SK-N-SH (cell line): ENCODE results near the gene PLCL2. TPM values are rescaled to one million over a fixed set of nuclear protein-coding genes. Genes with fewer than 3 reads are reported as not detected.

Experiments
- CTCF ChIA-PET: fragments of 300-600, 350-600 bp; formaldehyde crosslinking; extraction: SDS; loops from one replicate; lab custom pipeline; 2021; lab: Yijun Ruan, JAX
- POLR2A ChIA-PET: fragments of 350-600 bp; sonication (Branson Sonifier 250); formaldehyde crosslinking; extraction: SDS; loops from one replicate; lab custom pipeline; 2020; ENCODE audit warnings: antibody characterized with exemption, inconsistent platforms; lab: Yijun Ruan, JAX
- DNase-seq: peaks from one replicate; pipeline ENCODE4 v3.0.0; 2012
- H2AFZ ChIP-seq: fragments of 200-600 bp; sonication (generic); 2 replicates; pipeline ENCODE4 v1.8.1; 2016; ENCODE audit warnings: antibody characterized with exemption, mild to moderate bottlenecking, low read depth
- H3F3A ChIP-seq: fragments of 200-600 bp; sonication (generic); replicated peaks from 2 replicates; pipeline ENCODE3; 2016; ENCODE audit warnings: antibody characterized with exemption, mild to moderate bottlenecking; ENCODE audit not compliant: insufficient read depth
- H3K27ac ChIP-seq, 2 experiments: fragments of 200-500 bp in 1 of 2; fragments of 200-600 bp in 1 of 2; sonication (Bioruptor generic) in 1 of 2; sonication (generic), shearing (Covaris generic) in 1 of 2; 2 replicates each; pipeline versions ENCODE4 v1.5.1 to v1.6.1; 2014 to 2016; ENCODE audit warnings: low read depth in 2 of 2, inconsistent platforms in 1 of 2, low read length in 1 of 2, mild to moderate bottlenecking in 1 of 2, mixed read lengths in 1 of 2
- H3K27me3 ChIP-seq: fragments of 200-600 bp; sonication (generic), shearing (Covaris generic); 2 replicates; pipeline ENCODE4 v1.6.1; 2016; ENCODE audit warnings: mixed run types; ENCODE audit not compliant: insufficient read depth
- H3K36me3 ChIP-seq, 2 experiments: fragments of 200-500 bp in 1 of 2; fragments of 200-600 bp in 1 of 2; sonication (Bioruptor generic) in 1 of 2; sonication (generic) in 1 of 2; replicated peaks in 1 of 2; 2 replicates each; pipeline versions ENCODE3 to v1.5.1; 2014 to 2016; ENCODE audit warnings: low read length in 1 of 2, mild to moderate bottlenecking in 1 of 2; ENCODE audit not compliant: insufficient read depth in 2 of 2, control insufficient read depth in 1 of 2
- H3K4me1 ChIP-seq, 2 experiments: fragments of 200-500 bp in 1 of 2; fragments of 200-600 bp in 1 of 2; sonication (Bioruptor generic) in 1 of 2; sonication (generic), shearing (Covaris generic) in 1 of 2; 2 replicates each; pipeline versions ENCODE4 v1.5.1 to v1.6.1; 2014 to 2016; ENCODE audit warnings: low read depth in 1 of 2, low read length in 1 of 2, mixed run types in 1 of 2; ENCODE audit not compliant: insufficient read depth in 2 of 2, control insufficient read depth in 1 of 2
- H3K4me2 ChIP-seq: fragments of 200-600 bp; sonication (generic), shearing (Covaris generic); 2 replicates; pipeline ENCODE4 v1.6.1; 2017; ENCODE audit warnings: mixed run types
- H3K4me3 ChIP-seq, 2 experiments: fragments of 200-500 bp in 1 of 2; fragments of 200-600 bp in 1 of 2; sonication (Bioruptor generic) in 1 of 2; sonication (generic), shearing (Covaris generic) in 1 of 2; 2 replicates each; pipeline versions ENCODE4 v1.5.1 to v1.8.1; 2014 to 2016; ENCODE audit warnings: low read depth in 2 of 2, inconsistent platforms in 1 of 2, low read length in 1 of 2, mild to moderate bottlenecking in 1 of 2, mixed read lengths in 1 of 2, moderate library complexity in 1 of 2
- H3K79me2 ChIP-seq: fragments of 200-600 bp; sonication (generic); 2 replicates; pipeline ENCODE4 v1.8.1; 2017; ENCODE audit warnings: mild to moderate bottlenecking; ENCODE audit not compliant: insufficient read depth
- H3K9ac ChIP-seq: fragments of 200-600 bp; sonication (generic); 2 replicates; pipeline ENCODE4 v1.6.1; 2017; ENCODE audit warnings: mixed run types
- H3K9me2 ChIP-seq: fragments of 200-600 bp; sonication (generic); 2 replicates; pipeline ENCODE4 v1.6.1; 2017; ENCODE audit warnings: mixed run types
- H3K9me3 ChIP-seq: fragments of 200-600 bp; sonication (generic); 2 replicates; pipeline ENCODE4 v1.6.1; 2017; ENCODE audit warnings: mixed run types, mild to moderate bottlenecking, moderate library complexity
- H4K20me1 ChIP-seq: fragments of 200-600 bp; sonication (generic); 2 replicates; pipeline ENCODE4 v1.6.1; 2017; ENCODE audit warnings: mild to moderate bottlenecking, mixed run types; ENCODE audit not compliant: insufficient read depth
- ELF1 ChIP-seq: IDR thresholded peaks from 2 replicates; pipeline ENCODE4 v1.4.0; 2012
- EZH2phosphoT487 ChIP-seq: fragments of 200-600 bp; sonication (generic); IDR thresholded peaks from 2 replicates; pipeline ENCODE4 v1.6.1; 2017; ENCODE audit warnings: low read depth, mixed run types, mild to moderate bottlenecking, antibody characterized with exemption, moderate library complexity, borderline replicate concordance
- FOSL2 ChIP-seq: IDR thresholded peaks from 2 replicates; pipeline ENCODE4 v1.4.0; 2012; ENCODE audit warnings: low read depth, mild to moderate bottlenecking, moderate library complexity, borderline replicate concordance
- FOXJ3 ChIP-seq: sonication (generic); formaldehyde crosslinking; IDR thresholded peaks from 2 replicates; pipeline ENCODE4 v1.5.1; 2020; ENCODE audit warnings: mild to moderate bottlenecking, missing genetic modification reagents
- FOXM1 ChIP-seq: IDR thresholded peaks from 2 replicates; pipeline ENCODE4 v1.4.0; 2012; ENCODE audit warnings: low read depth, mild to moderate bottlenecking
- GATA2 ChIP-seq: sonication (generic); formaldehyde crosslinking; IDR thresholded peaks from 2 replicates; pipeline ENCODE4 v1.5.0; 2020; ENCODE audit warnings: mild to moderate bottlenecking, missing genetic modification reagents
- NFIC ChIP-seq: IDR thresholded peaks from 2 replicates; pipeline ENCODE4 v1.4.0; 2012; ENCODE audit warnings: borderline replicate concordance
- POLR2AphosphoS5 ChIP-seq: IDR thresholded peaks from 2 replicates; pipeline ENCODE4 v1.6.1; 2012; ENCODE audit warnings: low read depth, low read length
- RAD21 ChIP-seq: IDR thresholded peaks from 2 replicates; pipeline ENCODE4 v1.6.1; 2012; ENCODE audit warnings: mild to moderate bottlenecking, low read length
- RFX5 ChIP-seq: IDR thresholded peaks from 2 replicates; pipeline ENCODE4 v1.6.1; 2012; ENCODE audit warnings: mild to moderate bottlenecking, improper control_type of control experiment, low read length
- RXRA ChIP-seq: IDR thresholded peaks from 2 replicates; pipeline ENCODE4 v1.4.0; 2012; ENCODE audit warnings: low read depth, mild to moderate bottlenecking, borderline replicate concordance
- SIN3A ChIP-seq: IDR thresholded peaks from 2 replicates; pipeline ENCODE4 v1.6.1; 2012; ENCODE audit warnings: low read depth, mild to moderate bottlenecking, low read length, moderate library complexity, borderline replicate concordance
- SMC3 ChIP-seq: IDR thresholded peaks from 2 replicates; pipeline ENCODE4 v1.6.1; 2012; ENCODE audit warnings: low read depth, low read length, improper control_type of control experiment
- TAF1 ChIP-seq: IDR thresholded peaks from 2 replicates; pipeline ENCODE4 v1.6.1; 2012; ENCODE audit warnings: low read depth, mild to moderate bottlenecking, low read length, moderate library complexity, borderline replicate concordance
- TEAD4 ChIP-seq: IDR thresholded peaks from 2 replicates; pipeline ENCODE4 v1.4.0; 2012; ENCODE audit warnings: mild to moderate bottlenecking, borderline replicate concordance; ENCODE audit not compliant: insufficient read depth
- YY1 ChIP-seq: IDR thresholded peaks from 2 replicates; pipeline ENCODE4 v1.4.0; 2012; ENCODE audit warnings: low read depth, mild to moderate bottlenecking
- WGBS: methylation state at CpG from one replicate; pipeline ENCODE4 v1.1.6; 2017; ENCODE audit warnings: low lambda C conversion rate; 5-methylcytosine and 5-hydroxymethylcytosine counted together
- polyA plus RNA-seq, 3 experiments: library from polyadenylated mRNA; depleted of rRNA; stranded (reverse); fragments of >200 nt; gene quantifications; 2 replicates each; pipeline ENCODE4 v1.2.3, GENCODE V29; 2012
- TF ChIP-seq, protein P1 (sequence below): fragments of 150-350 bp; IDR thresholded peaks from 2 replicates; pipeline ENCODE4 v1.6.1; 2016; ENCODE audit warnings: mild to moderate bottlenecking, low read depth, low read length
- TF ChIP-seq, protein P2 (sequence below): fragments of 150-350 bp; IDR thresholded peaks from 2 replicates; pipeline ENCODE4 v1.6.1; 2017; ENCODE audit warnings: antibody characterized with exemption, low read length, low read depth, borderline replicate concordance
- TF ChIP-seq, protein P3 (sequence below): IDR thresholded peaks from 2 replicates; pipeline ENCODE4 v1.4.0; 2012; ENCODE audit warnings: low read depth, borderline replicate concordance
- TF ChIP-seq, protein P4 (sequence below): IDR thresholded peaks from 2 replicates; pipeline ENCODE4 v1.6.1; 2012; ENCODE audit warnings: mild to moderate bottlenecking, low read depth, low read length, moderate library complexity

The PLCL2 gene
- polyA plus RNA-seq, 1 of the 3 experiments (the other 2 are of a cell fraction), result 0.85 TPM

DNA sequence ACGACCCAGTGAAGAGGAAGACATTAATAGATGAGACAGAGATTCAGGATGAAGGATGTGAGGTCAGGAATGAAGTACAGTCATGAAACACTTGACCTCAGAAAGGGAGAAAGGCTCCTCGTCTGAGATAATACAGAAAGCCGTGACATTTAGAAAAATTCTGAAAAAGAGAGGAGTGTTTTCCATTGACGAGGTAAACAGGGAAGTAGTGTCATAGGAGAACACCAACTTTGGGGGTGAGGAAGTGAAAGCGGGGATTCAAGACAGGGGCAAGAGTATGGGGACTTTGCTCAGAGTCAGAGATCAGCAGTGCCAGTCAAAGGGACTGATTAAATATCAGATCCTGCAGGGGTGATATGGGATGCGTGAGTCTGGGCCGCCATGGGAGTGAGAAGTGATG lies 160.9 kb downstream of the PLCL2 start (continued):
- TF ChIP-seq RFX5 (no peak), TEAD4 (no peak), YY1 (no peak), SMC3 (no peak)
- TF ChIP-seq, protein P1, sequence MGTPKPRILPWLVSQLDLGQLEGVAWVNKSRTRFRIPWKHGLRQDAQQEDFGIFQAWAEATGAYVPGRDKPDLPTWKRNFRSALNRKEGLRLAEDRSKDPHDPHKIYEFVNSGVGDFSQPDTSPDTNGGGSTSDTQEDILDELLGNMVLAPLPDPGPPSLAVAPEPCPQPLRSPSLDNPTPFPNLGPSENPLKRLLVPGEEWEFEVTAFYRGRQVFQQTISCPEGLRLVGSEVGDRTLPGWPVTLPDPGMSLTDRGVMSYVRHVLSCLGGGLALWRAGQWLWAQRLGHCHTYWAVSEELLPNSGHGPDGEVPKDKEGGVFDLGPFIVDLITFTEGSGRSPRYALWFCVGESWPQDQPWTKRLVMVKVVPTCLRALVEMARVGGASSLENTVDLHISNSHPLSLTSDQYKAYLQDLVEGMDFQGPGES, result no peak

DNA sequence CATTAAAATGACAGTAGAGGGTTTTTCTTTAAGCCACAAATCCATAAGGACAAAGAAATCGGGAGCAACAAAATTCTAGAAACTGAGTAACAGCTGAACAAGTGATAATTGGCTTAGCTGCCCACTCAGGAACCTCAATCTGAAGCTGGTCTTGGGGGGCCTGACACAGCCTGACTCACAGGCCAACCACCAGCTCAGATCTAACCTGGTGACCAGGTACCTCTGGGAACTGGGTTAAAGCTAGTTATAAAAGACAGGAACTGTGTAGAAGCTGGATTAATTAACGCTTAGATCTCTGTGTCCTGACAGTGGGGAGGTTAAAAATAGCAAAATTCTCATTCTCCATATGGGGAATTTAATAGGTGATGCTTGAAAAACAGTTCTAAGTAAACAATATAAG lies 161.9 kb downstream of the PLCL2 start:
- CTCF ChIA-PET, result interaction anchor here (0.6 to 1.1 kb wide), 2 partner anchors 445 to 756 kb away, joined by 3 to 5 read pairs; no protein-coding TSS in a partner anchor
- Histone ChIP-seq H3K79me2 (no peaks in the 10 kb centered on the region), H3K36me3 (peaks cover 0 to 10% of the 10 kb centered on the region in 2 experiments), H3K4me2 (no peak overlapping the region), H3K9me3 (no peaks in the 10 kb centered on the region), H3K9me2 (no peaks in the 10 kb centered on the region), H4K20me1 (no peaks in the 10 kb centered on the region), H3F3A (no peaks in the 10 kb centered on the region), H3K9ac (no peak overlapping the region), H2AFZ (no peak overlapping the region), H3K4me3 (no peak overlapping the region), H3K4me1 (peaks cover 0 to 4% of the 10 kb centered on the region in 2 experiments; a peak in 2 of 4 replicates), H3K27me3 (no peaks in the 10 kb centered on the region), H3K27ac (no peak overlapping the region)
- POLR2A ChIA-PET, result no interaction called here
- DNase-seq, result no peak
- WGBS, result 85% methylated on average over 2 of the region's 2 CpGs
- no peak for TF ChIP-seq RXRA
- no peak for TF ChIP-seq TAF1
- TF ChIP-seq RAD21, result no peak
- TF ChIP-seq FOXJ3 (CRISPR knock-in tag), result no peak
- TF ChIP-seq TEAD4, result no peak
- no peak for TF ChIP-seq SIN3A
- TF ChIP-seq YY1, result no peak
- no peak for TF ChIP-seq GATA2 (CRISPR knock-in tag)
- no peak for TF ChIP-seq EZH2phosphoT487
- TF ChIP-seq, protein P1, result no peak
- TF ChIP-seq, protein P2, sequence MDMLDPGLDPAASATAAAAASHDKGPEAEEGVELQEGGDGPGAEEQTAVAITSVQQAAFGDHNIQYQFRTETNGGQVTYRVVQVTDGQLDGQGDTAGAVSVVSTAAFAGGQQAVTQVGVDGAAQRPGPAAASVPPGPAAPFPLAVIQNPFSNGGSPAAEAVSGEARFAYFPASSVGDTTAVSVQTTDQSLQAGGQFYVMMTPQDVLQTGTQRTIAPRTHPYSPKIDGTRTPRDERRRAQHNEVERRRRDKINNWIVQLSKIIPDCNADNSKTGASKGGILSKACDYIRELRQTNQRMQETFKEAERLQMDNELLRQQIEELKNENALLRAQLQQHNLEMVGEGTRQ, result no peak
- TF ChIP-seq, protein P3, sequence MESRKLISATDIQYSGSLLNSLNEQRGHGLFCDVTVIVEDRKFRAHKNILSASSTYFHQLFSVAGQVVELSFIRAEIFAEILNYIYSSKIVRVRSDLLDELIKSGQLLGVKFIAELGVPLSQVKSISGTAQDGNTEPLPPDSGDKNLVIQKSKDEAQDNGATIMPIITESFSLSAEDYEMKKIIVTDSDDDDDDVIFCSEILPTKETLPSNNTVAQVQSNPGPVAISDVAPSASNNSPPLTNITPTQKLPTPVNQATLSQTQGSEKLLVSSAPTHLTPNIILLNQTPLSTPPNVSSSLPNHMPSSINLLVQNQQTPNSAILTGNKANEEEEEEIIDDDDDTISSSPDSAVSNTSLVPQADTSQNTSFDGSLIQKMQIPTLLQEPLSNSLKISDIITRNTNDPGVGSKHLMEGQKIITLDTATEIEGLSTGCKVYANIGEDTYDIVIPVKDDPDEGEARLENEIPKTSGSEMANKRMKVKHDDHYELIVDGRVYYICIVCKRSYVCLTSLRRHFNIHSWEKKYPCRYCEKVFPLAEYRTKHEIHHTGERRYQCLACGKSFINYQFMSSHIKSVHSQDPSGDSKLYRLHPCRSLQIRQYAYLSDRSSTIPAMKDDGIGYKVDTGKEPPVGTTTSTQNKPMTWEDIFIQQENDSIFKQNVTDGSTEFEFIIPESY, result no peak
- TF ChIP-seq POLR2AphosphoS5, result no peak
- no peak for TF ChIP-seq NFIC
- no peak for TF ChIP-seq FOSL2
- TF ChIP-seq, protein P4, sequence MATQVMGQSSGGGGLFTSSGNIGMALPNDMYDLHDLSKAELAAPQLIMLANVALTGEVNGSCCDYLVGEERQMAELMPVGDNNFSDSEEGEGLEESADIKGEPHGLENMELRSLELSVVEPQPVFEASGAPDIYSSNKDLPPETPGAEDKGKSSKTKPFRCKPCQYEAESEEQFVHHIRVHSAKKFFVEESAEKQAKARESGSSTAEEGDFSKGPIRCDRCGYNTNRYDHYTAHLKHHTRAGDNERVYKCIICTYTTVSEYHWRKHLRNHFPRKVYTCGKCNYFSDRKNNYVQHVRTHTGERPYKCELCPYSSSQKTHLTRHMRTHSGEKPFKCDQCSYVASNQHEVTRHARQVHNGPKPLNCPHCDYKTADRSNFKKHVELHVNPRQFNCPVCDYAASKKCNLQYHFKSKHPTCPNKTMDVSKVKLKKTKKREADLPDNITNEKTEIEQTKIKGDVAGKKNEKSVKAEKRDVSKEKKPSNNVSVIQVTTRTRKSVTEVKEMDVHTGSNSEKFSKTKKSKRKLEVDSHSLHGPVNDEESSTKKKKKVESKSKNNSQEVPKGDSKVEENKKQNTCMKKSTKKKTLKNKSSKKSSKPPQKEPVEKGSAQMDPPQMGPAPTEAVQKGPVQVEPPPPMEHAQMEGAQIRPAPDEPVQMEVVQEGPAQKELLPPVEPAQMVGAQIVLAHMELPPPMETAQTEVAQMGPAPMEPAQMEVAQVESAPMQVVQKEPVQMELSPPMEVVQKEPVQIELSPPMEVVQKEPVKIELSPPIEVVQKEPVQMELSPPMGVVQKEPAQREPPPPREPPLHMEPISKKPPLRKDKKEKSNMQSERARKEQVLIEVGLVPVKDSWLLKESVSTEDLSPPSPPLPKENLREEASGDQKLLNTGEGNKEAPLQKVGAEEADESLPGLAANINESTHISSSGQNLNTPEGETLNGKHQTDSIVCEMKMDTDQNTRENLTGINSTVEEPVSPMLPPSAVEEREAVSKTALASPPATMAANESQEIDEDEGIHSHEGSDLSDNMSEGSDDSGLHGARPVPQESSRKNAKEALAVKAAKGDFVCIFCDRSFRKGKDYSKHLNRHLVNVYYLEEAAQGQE, result no peak
- TF ChIP-seq ELF1, result no peak
- no peak for TF ChIP-seq FOXM1
